ENCODE results near the gene CHMP2A. TPM values are rescaled to one million over a fixed set of nuclear protein-coding genes. Genes with fewer than 3 reads are reported as not detected.

The CHMP2A gene
- total RNA-seq, 2 experiments from 2014 or later, result 72.7 to 101 TPM

- Histone ChIP-seq H3K27ac (ENCODE audit: low read depth, low read length, poor library complexity, severe bottlenecking) (no peak overlapping the region), H3K4me1 (ENCODE audit: insufficient read depth, low read length, poor library complexity, severe bottlenecking) (peaks cover 24% of the 10 kb centered on the region), H4K20me1 (ENCODE audit: insufficient read depth, low read length) (no peaks in the 10 kb centered on the region), H3K79me2 (ENCODE audit: insufficient read depth, low read depth, low read length) (peaks cover 7% of the 10 kb centered on the region), H3K36me3 (ENCODE audit: insufficient read depth, low read length) (peaks cover 9% of the 10 kb centered on the region; the same call in 1 of the 2 replicates), H3K4me3 (ENCODE audit: low read depth, low read length, poor library complexity, severe bottlenecking) (no peak overlapping the region), H3K9me3 (ENCODE audit: low read length) (no peaks in the 10 kb centered on the region), H3K9me2 (ENCODE audit: insufficient read depth, low read length) (no peaks in the 10 kb centered on the region), H2AFZ (ENCODE audit: low read length) (no peak overlapping the region), H3K4me2 (ENCODE audit: low read length) (peak overlapping the region; percentile 33; the same call in 1 of the 2 replicates)
- POLR2A ChIA-PET, result no interaction called here
- no peak for TF ChIP-seq CTCF (conservative IDR thresholded peaks at IDR 0.05; ENCODE audit: low read length)
- TF ChIP-seq EZH2phosphoT487 (IDR thresholded peaks at IDR 0.05; ENCODE audit: borderline replicate concordance, low read depth, low read length), result no peak
- DNase-seq (ENCODE audit: low spot score), result no peak
- CTCF ChIA-PET (ENCODE audit: unreplicated experiment), result interaction anchor here (0.5 kb wide), 1 partner anchor 748 kb away, joined by 15 read pairs; the partner anchor contains the start of gene ZNF552
- no TSS peak for BruUV-seq (replicated peaks)
- intact Hi-C loops (cut with micrococcal nuclease; ENCODE audit: unreplicated experiment), result no loop called here
These were observed 7.5 kb upstream of the CHMP2A start for GRCh38 chr19:58562122-58563033.

- H3K4me1 ChIP-seq (ENCODE audit: insufficient read depth, low read length, poor library complexity, severe bottlenecking), result peaks cover 29% of the 10 kb centered on the region
- H3K4me2 ChIP-seq (ENCODE audit: low read length), result peak overlapping the region; percentile 33; the same call in 1 of the 2 replicates
- no peak overlapping the region for H2AFZ ChIP-seq (ENCODE audit: low read length)
- CTCF ChIA-PET (ENCODE audit: unreplicated experiment), result interaction anchor here (0.5 to 0.6 kb wide), 2 partner anchors 20 to 747 kb away, joined by 3 to 15 read pairs; partner anchors contain the start of gene ZNF552
- BruUV-seq (replicated peaks), result no TSS peak
- H3K9me2 ChIP-seq (ENCODE audit: insufficient read depth, low read length), result no peaks in the 10 kb centered on the region
- no peak for TF ChIP-seq CTCF (conservative IDR thresholded peaks at IDR 0.05; ENCODE audit: low read length)
- no peak for TF ChIP-seq EZH2phosphoT487 (IDR thresholded peaks at IDR 0.05; ENCODE audit: borderline replicate concordance, low read depth, low read length)
- H3K79me2 ChIP-seq (ENCODE audit: insufficient read depth, low read depth, low read length), result peaks cover 16% of the 10 kb centered on the region
- intact Hi-C loops (cut with micrococcal nuclease; ENCODE audit: unreplicated experiment), result no loop called here
- DNase-seq (ENCODE audit: low spot score), result no peak
- no peaks in the 10 kb centered on the region for H4K20me1 ChIP-seq (ENCODE audit: insufficient read depth, low read length)
- H3K27ac ChIP-seq (ENCODE audit: low read depth, low read length, poor library complexity, severe bottlenecking), result no peak overlapping the region
- no peak overlapping the region for H3K4me3 ChIP-seq (ENCODE audit: low read depth, low read length, poor library complexity, severe bottlenecking)
- peaks cover 17% of the 10 kb centered on the region; the same call in 1 of the 2 replicates for H3K36me3 ChIP-seq (ENCODE audit: insufficient read depth, low read length)
- POLR2A ChIA-PET, result no interaction called here
- no peaks in the 10 kb centered on the region for H3K9me3 ChIP-seq (ENCODE audit: low read length)
These were observed 6.6 kb upstream of the CHMP2A start for GRCh38 chr19:58561373-58562121.

Measured in OCI-LY7 (cell line).